HCT116 (cell line): Measurements from ENCODE around the gene HNRNPUL2. TPM values are rescaled to one million over a fixed set of nuclear protein-coding genes. Genes with fewer than 3 reads are reported as not detected.

ENCODE experiments used
- ATAC-seq: fragments of 200-7000 bp; cut with Tn5 transposase; 2 replicates; pipeline ENCODE4 v1.9.1; 2020; ENCODE audit warnings: mild to moderate bottlenecking, moderate library complexity
- BruUV-seq: library from RNA; stranded (reverse); fragments of 400-500 nt; replicated peaks from 2 replicates; lab custom pipeline; 2021; lab: Mats Ljungman, UMichigan
- CTCF ChIA-PET: fragments of 300-600 bp; sonication (Branson Sonifier 250); formaldehyde crosslinking; loops from one replicate; lab custom pipeline; 2021; ENCODE audit warnings: antibody characterized with exemption; lab: Charles Lee
- POLR2A ChIA-PET: fragments of 300-600, 350-600 bp; sonication (Branson Sonifier 250); formaldehyde crosslinking; loops from one replicate; lab custom pipeline; 2021; ENCODE audit warnings: antibody characterized with exemption; lab: Charles Lee
- RAD21 ChIA-PET, 2 experiments: fragments of 300-600 bp; sonication (Branson Sonifier 250); formaldehyde crosslinking; loops; one replicate each; lab custom pipeline; 2023; ENCODE audit warnings: low total read pairs in 2 of 2; ENCODE audit not compliant: uncharacterized antibody in 2 of 2, unreplicated experiment in 2 of 2, low non-redundant PET in 1 of 2; lab: Charles Lee
- DNase-seq: peaks from one replicate; pipeline ENCODE4 v3.0.0-alpha.2; 2010; ENCODE audit warnings: low read depth, low spot score
- H2AFZ ChIP-seq: fragments of 200-600 bp; shearing (Covaris generic), sonication (generic); 2 replicates; pipeline ENCODE4 v1.6.1; 2017; ENCODE audit warnings: low read depth, mixed run types, mixed read lengths, antibody characterized with exemption, low read length; ENCODE audit not compliant: poor library complexity, severe bottlenecking
- H3K27ac ChIP-seq: 2 replicates; pipeline ENCODE4 v1.5.1; 2012; ENCODE audit warnings: low read depth, low read length
- H3K27me3 ChIP-seq: fragments of 200-600 bp; sonication (generic); 2 replicates; pipeline ENCODE4 v1.6.1; 2016; ENCODE audit warnings: mixed run types, low read length, mixed read lengths; ENCODE audit not compliant: insufficient read depth
- H3K36me3 ChIP-seq, 2 experiments: fragments of 200-500 bp in 1 of 2; fragments of 200-600 bp in 1 of 2; sonication (Bioruptor generic) in 1 of 2; sonication (generic) in 1 of 2; 2 replicates each; pipeline versions ENCODE4 v1.5.1 to v1.6.1; 2014 to 2016; ENCODE audit warnings: low read length in 2 of 2, inconsistent platforms in 1 of 2, mixed read lengths in 1 of 2, mixed run types in 1 of 2; ENCODE audit not compliant: insufficient read depth in 2 of 2, control insufficient read depth in 1 of 2
- H3K4me1 ChIP-seq, 2 experiments: fragments of 200-600 bp in 1 of 2; sonication (generic) in 1 of 2; 2 replicates each; pipeline versions ENCODE4 v1.5.1 to v1.6.1; 2012 to 2017; ENCODE audit warnings: low read length in 2 of 2, inconsistent platforms in 1 of 2, mild to moderate bottlenecking in 1 of 2, mixed read lengths in 1 of 2, mixed run types in 1 of 2, moderate library complexity in 1 of 2; ENCODE audit not compliant: insufficient read depth in 2 of 2, control insufficient read depth in 1 of 2
- H3K4me2 ChIP-seq: fragments of 200-600 bp; sonication (generic); 2 replicates; pipeline ENCODE4 v1.6.1; 2017; ENCODE audit warnings: mixed run types, low read length, mixed read lengths
- H3K4me3 ChIP-seq, 2 experiments: fragments of 200-600 bp in 1 of 2; sonication (generic) in 1 of 2; replicated peaks in 1 of 2; 2 replicates each; pipeline ENCODE4 v1.5.1; 2011 to 2016; ENCODE audit warnings: low read length in 2 of 2, control low read depth in 1 of 2, low read depth in 1 of 2, mild to moderate bottlenecking in 1 of 2, mixed read lengths in 1 of 2, mixed run types in 1 of 2
- H3K79me2 ChIP-seq: fragments of 200-600 bp; sonication (generic); 2 replicates; pipeline ENCODE4 v1.6.1; 2017; ENCODE audit warnings: mild to moderate bottlenecking, mixed run types, low read length, moderate library complexity, mixed read lengths; ENCODE audit not compliant: insufficient read depth
- H3K9ac ChIP-seq: fragments of 200-600 bp; sonication (generic); 2 replicates; pipeline ENCODE4 v1.6.1; 2016; ENCODE audit warnings: low read length, mixed read lengths
- H3K9me2 ChIP-seq: fragments of 200-600 bp; sonication (generic), shearing (Covaris generic); 2 replicates; pipeline ENCODE4 v1.6.1; 2017; ENCODE audit warnings: mixed run types, mild to moderate bottlenecking, moderate library complexity; ENCODE audit not compliant: insufficient read depth
- H3K9me3 ChIP-seq, 2 experiments: fragments of 200-500 bp in 1 of 2; fragments of 200-600 bp in 1 of 2; sonication (Bioruptor generic) in 1 of 2; sonication (generic) in 1 of 2; 2 replicates each; pipeline ENCODE4 v1.6.1; 2014 to 2017; ENCODE audit warnings: low read length in 2 of 2, mixed read lengths in 2 of 2, inconsistent platforms in 1 of 2, low read depth in 1 of 2, mild to moderate bottlenecking in 1 of 2, mixed run types in 1 of 2, moderate library complexity in 1 of 2; ENCODE audit not compliant: control insufficient read depth in 1 of 2, insufficient read depth in 1 of 2
- H4K20me1 ChIP-seq: fragments of 200-600 bp; sonication (generic), shearing (Covaris generic); 2 replicates; pipeline ENCODE4 v1.6.1; 2017; ENCODE audit warnings: mixed run types, mild to moderate bottlenecking, moderate library complexity; ENCODE audit not compliant: insufficient read depth
- EGR1 ChIP-seq: IDR thresholded peaks from 2 replicates; pipeline ENCODE4 v1.6.1; 2012; ENCODE audit warnings: low read depth
- POLR2A ChIP-seq: IDR thresholded peaks from 2 replicates; pipeline ENCODE4 v1.7.0; 2011; ENCODE audit warnings: borderline replicate concordance; ENCODE audit not compliant: insufficient read depth, insufficient read length; ENCODE audit errors: extremely low read depth
- SIN3A ChIP-seq: IDR thresholded peaks from 2 replicates; pipeline ENCODE4 v1.6.1; 2012; ENCODE audit warnings: low read depth
- intact Hi-C: fragments of 100-400 bp; cut with micrococcal nuclease; formaldehyde crosslinking; loops from 2 replicates; pipeline ENCODE4 v1.10.0; 2022
- total RNA-seq: library from RNA; stranded (reverse); gene quantifications from one replicate; pipeline ENCODE4 v1.2.1, GENCODE V29; 2021; ENCODE audit not compliant: unreplicated experiment
- TF ChIP-seq, protein P1 (sequence below), 3 experiments: fragments of 200-600 bp in 1 of 3; sonication (generic) in 1 of 3; IDR thresholded peaks in 2 of 3; conservative IDR thresholded peaks in 1 of 3; 2 replicates each; pipeline ENCODE4 v1.5.1; 2012 to 2017; ENCODE audit warnings: low read depth in 2 of 3, low read length in 2 of 3, antibody characterized with exemption in 1 of 3, borderline replicate concordance in 1 of 3, control low read depth in 1 of 3, mild to moderate bottlenecking in 1 of 3, mixed read lengths in 1 of 3, mixed run types in 1 of 3, moderate library complexity in 1 of 3; ENCODE audit not compliant: insufficient read depth in 1 of 3

The HNRNPUL2 gene
- total RNA-seq, 1 experiment from 2014 or later = 45.8 TPM

- H3K4me3 ChIP-seq = no peak overlapping the region
- H3K36me3 ChIP-seq = no peaks in the 10 kb centered on the region
- no peak overlapping the region for H3K9ac ChIP-seq
- no peaks in the 10 kb centered on the region for H3K9me3 ChIP-seq
- H3K4me2 ChIP-seq = no peak overlapping the region
- H3K79me2 ChIP-seq = no peaks in the 10 kb centered on the region
- H3K27me3 ChIP-seq = no peaks in the 10 kb centered on the region
- CTCF ChIA-PET = no interaction called here
- no peaks in the 10 kb centered on the region for H4K20me1 ChIP-seq
- intact Hi-C loops = no loop called here
- H3K27ac ChIP-seq = no peak overlapping the region
- no peaks in the 10 kb centered on the region for H3K9me2 ChIP-seq
- H3K4me1 ChIP-seq = no peaks in the 10 kb centered on the region; a peak in 1 of 4 replicates
- no TSS peak for BruUV-seq
- ATAC-seq = no peak
- TF ChIP-seq, protein P1, sequence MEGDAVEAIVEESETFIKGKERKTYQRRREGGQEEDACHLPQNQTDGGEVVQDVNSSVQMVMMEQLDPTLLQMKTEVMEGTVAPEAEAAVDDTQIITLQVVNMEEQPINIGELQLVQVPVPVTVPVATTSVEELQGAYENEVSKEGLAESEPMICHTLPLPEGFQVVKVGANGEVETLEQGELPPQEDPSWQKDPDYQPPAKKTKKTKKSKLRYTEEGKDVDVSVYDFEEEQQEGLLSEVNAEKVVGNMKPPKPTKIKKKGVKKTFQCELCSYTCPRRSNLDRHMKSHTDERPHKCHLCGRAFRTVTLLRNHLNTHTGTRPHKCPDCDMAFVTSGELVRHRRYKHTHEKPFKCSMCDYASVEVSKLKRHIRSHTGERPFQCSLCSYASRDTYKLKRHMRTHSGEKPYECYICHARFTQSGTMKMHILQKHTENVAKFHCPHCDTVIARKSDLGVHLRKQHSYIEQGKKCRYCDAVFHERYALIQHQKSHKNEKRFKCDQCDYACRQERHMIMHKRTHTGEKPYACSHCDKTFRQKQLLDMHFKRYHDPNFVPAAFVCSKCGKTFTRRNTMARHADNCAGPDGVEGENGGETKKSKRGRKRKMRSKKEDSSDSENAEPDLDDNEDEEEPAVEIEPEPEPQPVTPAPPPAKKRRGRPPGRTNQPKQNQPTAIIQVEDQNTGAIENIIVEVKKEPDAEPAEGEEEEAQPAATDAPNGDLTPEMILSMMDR (IDR thresholded peaks at IDR 0.05 in 2 of 3, conservative IDR thresholded peaks at IDR 0.05 in 1 of 3; ENCODE audit: borderline replicate concordance in 1 of 3, insufficient read depth in 1 of 3, low read depth in 2 of 3, low read length in 2 of 3) = no peak
- TF ChIP-seq EGR1 = no peak
- TF ChIP-seq, all 23 proteins: peak for 0
- no peak for DNase-seq
- POLR2A ChIA-PET = interaction anchor here (1.2 kb wide), 1 partner anchor 13 kb away, joined by 3 read pairs; the partner anchor contains the start of gene POLR2G
- RAD21 ChIA-PET = no interaction called here
- no peak overlapping the region for H2AFZ ChIP-seq
These were observed 20.4 kb upstream of the HNRNPUL2 start for GRCh38 chr11:62747475-62748160.

DNA sequence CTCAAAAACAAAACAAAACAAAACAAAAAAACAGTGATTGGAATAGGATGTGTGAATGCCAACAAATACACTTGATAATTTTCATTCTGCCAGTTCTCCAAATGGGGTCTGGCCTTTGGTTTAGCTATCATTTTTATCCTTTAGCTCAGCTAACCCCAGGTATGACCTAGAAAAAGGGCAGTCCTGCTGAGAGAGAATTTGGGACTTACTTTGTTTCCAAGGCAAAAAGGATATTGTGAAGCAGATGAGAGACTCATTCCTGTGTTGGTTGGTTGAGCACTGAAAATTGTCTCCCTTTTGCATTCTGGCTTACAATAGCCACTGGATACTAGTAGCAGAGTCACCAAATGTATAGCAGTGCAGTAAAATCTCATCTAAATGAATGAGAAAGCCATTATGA is 9.9 kb upstream of the HNRNPUL2 start:
- no peaks in the 10 kb centered on the region for H3K9me3 ChIP-seq
- H3K27ac ChIP-seq = no peak overlapping the region
- CTCF ChIA-PET = interaction anchor here (0.6 kb wide), 1 partner anchor 57 kb away, joined by 3 read pairs; no protein-coding TSS in a partner anchor
- POLR2A ChIA-PET = interaction anchor here (0.6 kb wide), 1 partner anchor 72 kb away, joined by 4 read pairs; the partner anchor contains the start of genes C11orf98 and CSKMT
- no peaks in the 10 kb centered on the region for H4K20me1 ChIP-seq
- H3K9ac ChIP-seq = no peak overlapping the region
- DNase-seq (no peak), ATAC-seq (no peak)
- H3K36me3 ChIP-seq = peaks cover 14 to 32% of the 10 kb centered on the region in 2 experiments
- no peaks in the 10 kb centered on the region for H3K9me2 ChIP-seq
- H2AFZ ChIP-seq = no peak overlapping the region
- H3K27me3 ChIP-seq = no peaks in the 10 kb centered on the region
- H3K4me1 ChIP-seq = no peaks in the 10 kb centered on the region
- TF ChIP-seq SIN3A = no peak
- TF ChIP-seq POLR2A = no peak
- intact Hi-C loops = no loop called here
- H3K79me2 ChIP-seq = peaks cover 14% of the 10 kb centered on the region
- no peak overlapping the region for H3K4me3 ChIP-seq
- RAD21 ChIA-PET = no interaction called here
- no TSS peak for BruUV-seq
- H3K4me2 ChIP-seq = no peak overlapping the region
